Prostate gland (tissue), 2 donors: Measurements from ENCODE around the gene DPYSL3. TPM values are rescaled to one million over a fixed set of nuclear protein-coding genes. Genes with fewer than 3 reads are reported as not detected.

Experiments
- DNase-seq: peaks from one replicate; pipeline ENCODE4 v3.0.0-alpha.2; 2019; ENCODE audit warnings: low spot score
- H3K27ac ChIP-seq, 2 donors: fragments of 200-600 bp; sonication (generic); 2 replicates each; pipeline ENCODE4 v1.5.1; 2017 to 2019
- H3K27me3 ChIP-seq: fragments of 200-600 bp; sonication (generic); replicated peaks from 2 replicates; pipeline ENCODE4 v1.5.1; 2019; ENCODE audit not compliant: insufficient read depth
- H3K36me3 ChIP-seq, 2 donors: fragments of 200-600 bp; sonication (generic); 1 replicate in 1 of 2; 2 replicates in 1 of 2; pipeline versions ENCODE4 v1.5.1 to v1.8.1; 2017 to 2019
- H3K4me1 ChIP-seq: fragments of 200-600 bp; sonication (generic); replicated peaks from 2 replicates; pipeline ENCODE4 v1.5.1; 2019
- H3K4me3 ChIP-seq, 2 donors: fragments of 200-600 bp; sonication (generic); 2 replicates each; pipeline ENCODE4 v1.5.1; 2017 to 2019
- H3K9me3 ChIP-seq: fragments of 200-600 bp; sonication (generic); 2 replicates; pipeline ENCODE4 v1.5.1; 2017
- CTCF ChIP-seq, 4 experiments: fragments of 200-600 bp in 2 of 4; fragments of 450-650 bp in 2 of 4; sonication (generic) in 2 of 4; IDR thresholded peaks; 1 replicate in 3 of 4; 2 replicates in 1 of 4; pipeline ENCODE4 v1.5.1; 2016 to 2019; ENCODE audit warnings: antibody characterized with exemption in 4 of 4, mild to moderate bottlenecking in 2 of 4, moderate library complexity in 2 of 4
- POLR2A ChIP-seq: fragments of 450-650 bp; IDR thresholded peaks from one replicate; pipeline ENCODE4 v1.6.1; 2016; ENCODE audit warnings: antibody characterized with exemption, mild to moderate bottlenecking
- POLR2AphosphoS5 ChIP-seq: sonication (generic); formaldehyde crosslinking; IDR thresholded peaks from one replicate; pipeline ENCODE4 v1.6.1; 2017; ENCODE audit warnings: antibody characterized with exemption
- WGBS: methylation state at CpG from one replicate; pipeline ENCODE4 v1.1.5; 2018; 5-methylcytosine and 5-hydroxymethylcytosine counted together
- intact Hi-C: fragments of 100-400 bp; cut with DNase I; formaldehyde crosslinking; loops from one replicate; pipeline ENCODE4 v1.14.2; 2022
- total RNA-seq, 2 donors: library from RNA; depleted of rRNA; stranded (reverse); fragments of >200 nt; gene quantifications; one replicate each; pipeline ENCODE4 v1.1.0, GENCODE V29; 2016

DPYSL3 gene
- total RNA-seq, 2 donors from 2014 or later, result 113 to 126 TPM

- 33% methylated on average over 1 of the region's 1 CpG for WGBS
- H3K4me3 ChIP-seq, result no peak overlapping the region
- intact Hi-C loops, result no loop called here
Observed at GRCh38 chr5:147519380-147519779, 9.5 kb upstream of the DPYSL3 start.

GRCh38 chr5:147517383-147517782 is 7.5 kb upstream of the DPYSL3 start:
- Histone ChIP-seq H3K27me3 (no peaks in the 10 kb centered on the region), H3K9me3 (no peaks in the 10 kb centered on the region), H3K4me3 (no peak overlapping the region), H3K4me1 (peaks cover 1% of the 10 kb centered on the region), H3K27ac (no peak overlapping the region), H3K36me3 (no peaks in the 10 kb centered on the region)
- intact Hi-C loops, result no loop called here
- DNase-seq, result no peak
- TF ChIP-seq CTCF (IDR thresholded peaks at IDR 0.05) (no peak), POLR2A (no peak), POLR2AphosphoS5 (no peak)
- 98% methylated on average over 1 of the region's 1 CpG for WGBS

More at GRCh38 chr5:147519380-147519779, 9.5 kb upstream of the DPYSL3 start:
- H3K36me3 ChIP-seq, result no peaks in the 10 kb centered on the region
- TF ChIP-seq POLR2A (no peak), POLR2AphosphoS5 (no peak), CTCF (IDR thresholded peaks at IDR 0.05) (no peak)
- H3K27ac ChIP-seq, result no peak overlapping the region
- no peak for DNase-seq
- H3K9me3 ChIP-seq, result no peaks in the 10 kb centered on the region
- H3K27me3 ChIP-seq, result no peaks in the 10 kb centered on the region
- H3K4me1 ChIP-seq, result no peaks in the 10 kb centered on the region

- Histone ChIP-seq H3K4me3 (no peak overlapping the region), H3K36me3 (no peaks in the 10 kb centered on the region), H3K27me3 (no peaks in the 10 kb centered on the region), H3K9me3 (no peaks in the 10 kb centered on the region), H3K4me1 (peaks cover 11% of the 10 kb centered on the region), H3K27ac (no peak overlapping the region)
- 80% methylated on average over 7 of the region's 7 CpGs for WGBS
- TF ChIP-seq CTCF (IDR thresholded peaks at IDR 0.05), result no peak
- no peak for TF ChIP-seq POLR2AphosphoS5
- no peak for TF ChIP-seq POLR2A
- no peak for DNase-seq
- intact Hi-C loops, result no loop called here
Observed at GRCh38 chr5:147515269-147515668, 5.4 kb upstream of the DPYSL3 start.

- Histone ChIP-seq H3K4me3 (no peak overlapping the region), H3K27ac (peak overlapping the region; percentile 78 to 81), H3K4me1 (peaks cover 11% of the 10 kb centered on the region), H3K36me3 (no peaks in the 10 kb centered on the region), H3K9me3 (no peaks in the 10 kb centered on the region), H3K27me3 (no peaks in the 10 kb centered on the region)
- intact Hi-C loops, result loop anchor here (5.0 kb wide), 1 partner anchor 39 kb away; no protein-coding TSS in a partner anchor
- peak; percentile 68 for DNase-seq
- TF ChIP-seq POLR2A (no peak), CTCF (IDR thresholded peaks at IDR 0.05) (peak in 1 of 4 experiments; percentile 23), POLR2AphosphoS5 (peak; percentile 87)
- 5% methylated on average over 3 of the region's 3 CpGs for WGBS
Observed at GRCh38 chr5:147512659-147513379, 3.0 kb upstream of the DPYSL3 start.

- H3K27ac ChIP-seq, result peak overlapping the region; percentile 78 to 87
- intact Hi-C loops, result loop anchor here (5.0 kb wide), 1 partner anchor 41 kb away; no protein-coding TSS in a partner anchor
- no peaks in the 10 kb centered on the region for H3K9me3 ChIP-seq
- TF ChIP-seq POLR2AphosphoS5 (peak; percentile 52), POLR2A (no peak), CTCF (IDR thresholded peaks at IDR 0.05) (no peak)
- no peaks in the 10 kb centered on the region for H3K27me3 ChIP-seq
- peaks cover 11% of the 10 kb centered on the region for H3K4me1 ChIP-seq
- no peaks in the 10 kb centered on the region for H3K36me3 ChIP-seq
- peak; percentile 44 for DNase-seq
- 57% methylated on average over 7 of the region's 7 CpGs for WGBS
- no peak overlapping the region for H3K4me3 ChIP-seq
Observed at GRCh38 chr5:147510885-147511284, 1.0 kb upstream of the DPYSL3 start.
